H9 (cell line): ENCODE results near the gene DDOST. TPM values are rescaled to one million over a fixed set of nuclear protein-coding genes. Genes with fewer than 3 reads are reported as not detected.

Experiments
- DNase-seq: peaks from one replicate; pipeline ENCODE4 v3.0.0-alpha.2; 2017
- H2AFZ ChIP-seq: one replicate; pipeline ENCODE4 v1.6.1; 2013; ENCODE audit warnings: mild to moderate bottlenecking, low read length, control low read depth, moderate library complexity
- H2AK5ac ChIP-seq: 2 replicates; pipeline ENCODE4 v1.6.1; 2013; ENCODE audit warnings: low read length, control low read depth, mixed read lengths; ENCODE audit not compliant: insufficient read length
- H2BK120ac ChIP-seq: one replicate; pipeline ENCODE4 v1.6.1; 2013; ENCODE audit warnings: low read depth, mild to moderate bottlenecking, low read length, control low read depth, inconsistent platforms; ENCODE audit not compliant: poor library complexity, severe bottlenecking
- H2BK12ac ChIP-seq: 2 replicates; pipeline ENCODE4 v1.6.1; 2013; ENCODE audit warnings: low read length, control low read depth, mixed read lengths, low read depth; ENCODE audit not compliant: insufficient read length
- H2BK15ac ChIP-seq: 2 replicates; pipeline ENCODE4 v1.6.1; 2013; ENCODE audit warnings: low read depth, low read length, control low read depth
- H2BK20ac ChIP-seq: one replicate; pipeline ENCODE4 v1.6.1; 2013; ENCODE audit warnings: low read depth, mild to moderate bottlenecking, low read length, control low read depth, inconsistent platforms; ENCODE audit not compliant: poor library complexity, severe bottlenecking
- H2BK5ac ChIP-seq: 2 replicates; pipeline ENCODE4 v1.6.1; 2013; ENCODE audit warnings: low read length, control low read depth, mixed read lengths; ENCODE audit not compliant: insufficient read length
- H3K14ac ChIP-seq: 2 replicates; pipeline ENCODE4 v1.6.1; 2013; ENCODE audit warnings: low read length, control low read depth; ENCODE audit not compliant: insufficient read depth
- H3K18ac ChIP-seq: 2 replicates; pipeline ENCODE4 v1.6.1; 2013; ENCODE audit warnings: low read depth, mild to moderate bottlenecking, mixed read lengths, low read length, control low read depth; ENCODE audit not compliant: insufficient read length
- H3K23ac ChIP-seq: 2 replicates; pipeline ENCODE4 v1.6.1; 2013; ENCODE audit warnings: low read length, control low read depth, mixed read lengths, low read depth; ENCODE audit not compliant: insufficient read length
- H3K23me2 ChIP-seq: 2 replicates; pipeline ENCODE4 v1.6.1; 2013; ENCODE audit warnings: low read depth, mild to moderate bottlenecking, mixed read lengths, low read length, control low read depth; ENCODE audit not compliant: insufficient read length, poor library complexity, severe bottlenecking
- H3K27ac ChIP-seq: 2 replicates; pipeline ENCODE4 v1.5.1; 2013; ENCODE audit warnings: low read length, control low read depth, mixed read lengths, low read depth; ENCODE audit not compliant: insufficient read length
- H3K27me3 ChIP-seq: 2 replicates; pipeline ENCODE4 v1.6.1; 2013; ENCODE audit warnings: low read length, control low read depth, inconsistent platforms; ENCODE audit not compliant: insufficient read depth
- H3K4ac ChIP-seq: 2 replicates; pipeline ENCODE4 v1.6.1; 2013; ENCODE audit warnings: low read depth, mild to moderate bottlenecking, control low read depth, inconsistent platforms, low read length, moderate library complexity
- H3K4me1 ChIP-seq: 2 replicates; pipeline ENCODE4 v1.6.1; 2013; ENCODE audit warnings: low read length, control low read depth, inconsistent platforms; ENCODE audit not compliant: insufficient read depth
- H3K4me2 ChIP-seq: 2 replicates; pipeline ENCODE4 v1.6.1; 2013; ENCODE audit warnings: low read length, control low read depth, mixed read lengths; ENCODE audit not compliant: insufficient read length, insufficient read depth
- H3K56ac ChIP-seq: 2 replicates; pipeline ENCODE4 v1.6.1; 2013; ENCODE audit warnings: low read depth, mild to moderate bottlenecking, mixed read lengths, low read length, control low read depth; ENCODE audit not compliant: insufficient read length
- H3K79me1 ChIP-seq: 2 replicates; pipeline ENCODE4 v1.6.1; 2013; ENCODE audit warnings: low read depth, mild to moderate bottlenecking, moderate library complexity, low read length, control low read depth, inconsistent platforms; ENCODE audit not compliant: insufficient read depth, poor library complexity, severe bottlenecking
- H3K79me2 ChIP-seq: 2 replicates; pipeline ENCODE4 v1.6.1; 2013; ENCODE audit warnings: low read length, control low read depth, inconsistent platforms; ENCODE audit not compliant: insufficient read depth
- H3K9ac ChIP-seq: 2 replicates; pipeline ENCODE4 v1.6.1; 2013; ENCODE audit warnings: low read length, control low read depth, mixed read lengths; ENCODE audit not compliant: insufficient read length; ENCODE audit errors: extremely low read depth
- H3K9me3 ChIP-seq: one replicate; pipeline ENCODE4 v1.6.1; 2013; ENCODE audit warnings: low read depth, low read length, inconsistent platforms; ENCODE audit not compliant: control insufficient read depth
- H3T11ph ChIP-seq: one replicate; pipeline ENCODE4 v1.6.1; 2013; ENCODE audit warnings: mild to moderate bottlenecking, low read length, control low read depth, inconsistent platforms
- H4K20me1 ChIP-seq: one replicate; pipeline ENCODE4 v1.6.1; 2013; ENCODE audit not compliant: control insufficient read depth, insufficient read length, insufficient read depth
- H4K5ac ChIP-seq: 2 replicates; pipeline ENCODE4 v1.6.1; 2013; ENCODE audit warnings: low read depth, mild to moderate bottlenecking, mixed read lengths, low read length, control low read depth; ENCODE audit not compliant: insufficient read length
- H4K8ac ChIP-seq: replicated peaks from 2 replicates; pipeline ENCODE4 v1.6.1; 2013; ENCODE audit warnings: low read length, control low read depth, mixed read lengths, low read depth; ENCODE audit not compliant: insufficient read length
- H4K91ac ChIP-seq: 2 replicates; pipeline ENCODE4 v1.6.1; 2013; ENCODE audit warnings: low read depth, mild to moderate bottlenecking, moderate library complexity, mixed read lengths, low read length, control low read depth; ENCODE audit not compliant: insufficient read length
- H3K27ac Mint-ChIP-seq, 3 experiments: 2 replicates in 2 of 3; 3 replicates in 1 of 3; pipeline ENCODE4 v1.8.0; 2020 to 2021; ENCODE audit warnings: mixed read lengths in 3 of 3, mild to moderate bottlenecking in 1 of 3, moderate library complexity in 1 of 3
- H3K27me3 Mint-ChIP-seq: 2 replicates; pipeline ENCODE4 v1.8.0; 2021; ENCODE audit warnings: low read depth, mild to moderate bottlenecking, moderate library complexity, mixed read lengths
- H3K36me3 Mint-ChIP-seq, 3 experiments: 2 replicates in 2 of 3; 3 replicates in 1 of 3; pipeline ENCODE4 v1.8.0; 2020 to 2021; ENCODE audit warnings: low read depth in 3 of 3, mixed read lengths in 3 of 3; ENCODE audit not compliant: insufficient read depth in 1 of 3
- H3K4me1 Mint-ChIP-seq, 2 experiments: 2 replicates each; pipeline ENCODE4 v1.8.0; 2020; ENCODE audit warnings: mixed read lengths in 2 of 2
- H3K4me3 Mint-ChIP-seq, 2 experiments: 2 replicates in 1 of 2; 3 replicates in 1 of 2; pipeline ENCODE4 v1.8.0; 2020 to 2021; ENCODE audit warnings: mild to moderate bottlenecking in 2 of 2, mixed read lengths in 2 of 2, moderate library complexity in 1 of 2
- H3K9me3 Mint-ChIP-seq, 2 experiments: 2 replicates in 1 of 2; 3 replicates in 1 of 2; pipeline ENCODE4 v1.8.0; 2020; ENCODE audit warnings: mild to moderate bottlenecking in 2 of 2, mixed read lengths in 2 of 2, moderate library complexity in 1 of 2
- CTCF ChIP-seq: fragments of 200-600 bp; sonication (generic); conservative IDR thresholded peaks from 3 replicates; pipeline ENCODE4 v1.8.0; 2021; ENCODE audit warnings: antibody characterized with exemption, mild to moderate bottlenecking
- WGBS: extraction: QIAGEN DNeasy Blood & Tissue Kit; methylation state at CpG from one replicate; pipeline ENCODE4 v1.1.7; 2013; ENCODE audit warnings: missing lambda C conversion rate, low lambda C conversion rate, mixed read lengths; ENCODE audit not compliant: insufficient read length; ENCODE audit errors: extremely low coverage; 5-methylcytosine and 5-hydroxymethylcytosine counted together
- total RNA-seq: library from RNA; stranded (reverse); gene quantifications from 2 replicates; pipeline ENCODE4 v1.2.1, GENCODE V29; 2021

DDOST gene
- total RNA-seq, 1 experiment from 2014 or later: 255 TPM

- no peak overlapping the region for H3K4ac ChIP-seq
- TF ChIP-seq CTCF: no peak
- no peak overlapping the region for H2AFZ ChIP-seq
- no peak overlapping the region for H2BK12ac ChIP-seq
- H4K91ac ChIP-seq: no peak overlapping the region
- H3K4me1 ChIP-seq: no peaks in the 10 kb centered on the region
- no peak overlapping the region for H3K18ac ChIP-seq
- H3K4me3 Mint-ChIP-seq: no peak overlapping the region
- no peak overlapping the region for H2BK20ac ChIP-seq
- no peak overlapping the region; a peak in 1 of 7 replicates for H3K27ac Mint-ChIP-seq
- no peak overlapping the region for H2BK15ac ChIP-seq
- no peaks in the 10 kb centered on the region for H3K9me3 ChIP-seq
- H3K56ac ChIP-seq: no peak overlapping the region
- H4K20me1 ChIP-seq: no peaks in the 10 kb centered on the region
- no peak overlapping the region for H4K8ac ChIP-seq
- no peak overlapping the region for H3K23ac ChIP-seq
- no peak overlapping the region for H3T11ph ChIP-seq
- H3K27me3 Mint-ChIP-seq: no peaks in the 10 kb centered on the region; the same call in 1 of the 2 replicates
- WGBS: no CpG with 5 or more reads among the region's 15 CpGs
- no peak overlapping the region for H3K27ac ChIP-seq
- no peak overlapping the region for H2AK5ac ChIP-seq
- no peak overlapping the region for H2BK5ac ChIP-seq
- DNase-seq: no peak
- no peak overlapping the region for H3K9ac ChIP-seq
- no peaks in the 10 kb centered on the region; the same call in 1 of the 2 replicates for H3K79me2 ChIP-seq
- no peaks in the 10 kb centered on the region for H3K27me3 ChIP-seq
- H4K5ac ChIP-seq: no peak overlapping the region
- peaks cover 50 to 85% (median 81%) of the 10 kb centered on the region in 3 experiments; a peak in 6 of 7 replicates for H3K36me3 Mint-ChIP-seq
- no peaks in the 10 kb centered on the region for H3K23me2 ChIP-seq
- H3K79me1 ChIP-seq: no peaks in the 10 kb centered on the region
- no peaks in the 10 kb centered on the region for H3K9me3 Mint-ChIP-seq
- no peak overlapping the region for H3K4me2 ChIP-seq
- H3K14ac ChIP-seq: no peak overlapping the region
- H3K4me1 Mint-ChIP-seq: no peaks in the 10 kb centered on the region
- no peak overlapping the region for H2BK120ac ChIP-seq
These were observed 8.9 kb downstream of the DDOST start for GRCh38 chr1:20652300-20652699.
